Stimulated activated CD4-positive, alpha-beta T cell treated with anti-CD3 and anti-CD28 coated beads, TNF-alpha, amount 100 ng/mL, for 4 hours (primary cell): ENCODE data around the gene RORB.

ENCODE experiments used
- DNase-seq, 3 experiments: peaks; one replicate each; pipeline ENCODE4 v3.0.0-alpha.2; 2020; ENCODE audit warnings: low read depth in 3 of 3

Gene RORB

GRCh38 chr9:74598874-74599273 is 101.7 kb downstream of the RORB start:
- no peak for DNase-seq

- DNase-seq: no peak
These were observed 112.7 kb downstream of the RORB start for GRCh38 chr9:74609671-74610405.

DNA sequence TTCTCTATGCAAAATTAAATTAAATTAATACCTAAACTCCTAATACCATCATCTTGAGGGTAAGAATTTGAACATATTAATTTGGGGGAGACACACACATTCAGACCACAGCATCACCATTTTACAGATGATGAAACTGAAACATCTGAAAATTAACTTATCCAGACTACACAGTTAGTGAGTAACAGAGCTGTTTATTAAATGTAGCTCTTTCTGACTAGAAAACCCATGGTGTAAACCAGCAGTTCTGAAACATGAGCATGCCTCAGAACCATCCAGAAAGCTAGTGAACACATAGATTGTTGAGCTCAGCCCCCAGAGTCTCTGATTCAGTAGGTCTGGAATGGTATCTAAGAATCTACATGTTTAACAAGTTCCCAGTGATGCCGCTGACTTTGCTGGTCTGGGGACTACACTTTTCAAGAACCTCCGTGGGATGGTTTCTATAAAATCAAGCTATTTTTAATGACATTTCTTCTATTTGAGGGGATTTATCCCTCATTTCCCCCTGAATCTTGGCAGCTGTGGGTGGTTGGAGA is 113.5 kb downstream of the RORB start:
- DNase-seq: no peak

DNA sequence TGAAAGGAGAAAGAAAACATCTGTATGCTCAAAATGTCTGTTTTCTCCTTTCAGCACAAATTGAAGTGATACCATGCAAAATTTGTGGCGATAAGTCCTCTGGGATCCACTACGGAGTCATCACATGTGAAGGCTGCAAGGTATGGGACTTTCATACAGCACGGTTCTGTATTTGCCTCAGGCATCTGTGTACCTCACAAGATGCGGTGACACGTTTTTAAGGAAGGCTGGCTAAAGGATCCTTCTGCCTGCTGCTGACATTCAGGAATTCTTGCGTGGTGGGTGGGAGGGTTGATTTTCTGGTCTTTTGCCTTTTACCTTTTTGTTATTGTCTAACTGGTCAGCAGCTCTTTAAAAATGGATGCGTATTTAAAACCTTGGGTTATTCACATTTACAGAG is 133.1 kb downstream of the RORB start:
- no peak for DNase-seq

DNA sequence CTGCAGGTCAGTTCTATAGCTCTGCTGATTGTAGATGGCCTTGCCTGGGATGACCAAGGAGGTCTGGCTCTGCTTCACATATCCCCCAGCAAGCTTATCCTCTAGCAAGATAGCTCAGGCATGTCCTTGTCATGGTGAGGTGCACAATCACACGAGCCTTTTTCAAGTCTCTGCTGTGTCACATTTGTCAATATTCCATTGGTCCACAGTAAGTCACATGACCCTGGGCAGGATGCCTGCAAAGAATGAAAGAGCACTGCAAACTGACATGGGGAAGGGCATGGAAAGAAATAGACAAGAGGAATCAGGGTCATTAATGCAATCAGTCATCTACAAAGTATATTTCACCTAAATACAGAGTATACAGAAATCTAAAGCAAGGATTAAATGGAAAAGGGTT is 142.0 kb downstream of the RORB start:
- no peak for DNase-seq

GRCh38 chr9:74642376-74642775 is 145.2 kb downstream of the RORB start:
- no peak for DNase-seq

DNA sequence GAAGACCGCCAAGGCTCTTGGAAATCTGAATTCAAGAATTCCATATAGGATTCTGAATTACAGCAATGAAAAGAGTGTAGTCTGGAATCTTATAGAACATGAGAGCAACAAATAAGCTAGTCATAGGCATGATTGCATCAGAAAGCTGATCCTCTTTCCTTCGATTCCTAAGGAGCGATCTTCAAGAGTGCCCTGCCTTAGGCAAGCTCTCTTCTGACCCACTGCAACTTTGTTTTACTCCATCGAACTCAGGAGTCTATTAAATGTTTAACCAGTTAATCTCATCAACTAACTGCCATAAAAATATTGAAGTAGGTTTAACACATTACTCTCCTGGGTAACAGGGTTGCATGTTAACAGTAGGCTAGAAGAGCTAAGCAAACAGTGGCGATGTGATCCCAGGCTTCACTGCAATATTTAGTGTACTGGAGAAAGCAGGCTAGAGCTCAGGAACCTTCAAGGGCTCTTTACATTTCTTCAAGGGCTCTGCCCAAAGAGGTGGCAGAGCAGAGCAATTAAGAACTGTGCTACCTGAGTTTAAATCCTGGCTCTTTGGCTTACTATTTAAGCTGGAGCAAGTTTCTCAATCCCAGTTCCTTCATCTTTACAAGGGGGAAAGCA is 146.3 kb downstream of the RORB start:
- DNase-seq: no peak

- DNase-seq: no peak
These were observed 146.9 kb downstream of the RORB start for GRCh38 chr9:74644023-74644422.

DNA sequence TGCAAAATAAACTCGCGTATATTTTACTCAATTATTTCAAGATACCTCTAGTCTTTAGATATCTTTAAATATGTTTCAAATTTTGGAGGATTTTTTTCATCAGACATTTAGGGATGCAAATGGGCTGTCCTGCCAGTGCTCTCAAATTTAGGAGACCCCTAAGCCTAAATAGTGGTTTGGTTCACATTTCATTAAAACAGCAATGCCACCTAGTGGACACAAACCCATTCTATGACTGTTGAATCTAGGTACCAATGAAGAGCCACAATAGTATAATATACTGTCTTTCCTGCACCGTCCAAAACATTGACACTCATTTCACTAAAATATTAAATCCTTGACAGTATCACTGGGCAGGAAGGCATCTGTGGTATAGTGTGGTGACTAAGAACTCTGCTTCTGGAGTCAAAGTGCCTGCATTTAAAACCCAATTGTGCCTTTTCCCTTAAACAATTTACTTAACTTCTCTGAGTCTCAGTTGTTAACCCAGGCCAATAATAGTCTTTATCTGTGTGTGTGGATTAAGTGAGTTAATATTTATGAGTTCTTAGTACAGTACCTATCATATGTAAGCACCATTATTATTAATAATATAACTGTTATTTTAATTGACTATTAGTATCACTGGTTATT is 148.0 kb downstream of the RORB start:
- DNase-seq: no peak

GRCh38 chr9:74653410-74654080 is 156.4 kb downstream of the RORB start:
- DNase-seq: no peak

GRCh38 chr9:74662674-74663073 is 165.5 kb downstream of the RORB start:
- no peak for DNase-seq

GRCh38 chr9:74663439-74663838 is 166.3 kb downstream of the RORB start:
- DNase-seq: no peak

- no peak for DNase-seq
These were observed 169.6 kb downstream of the RORB start for GRCh38 chr9:74666625-74667316.

GRCh38 chr9:74672237-74672636 is 175.1 kb downstream of the RORB start:
- no peak for DNase-seq

DNA sequence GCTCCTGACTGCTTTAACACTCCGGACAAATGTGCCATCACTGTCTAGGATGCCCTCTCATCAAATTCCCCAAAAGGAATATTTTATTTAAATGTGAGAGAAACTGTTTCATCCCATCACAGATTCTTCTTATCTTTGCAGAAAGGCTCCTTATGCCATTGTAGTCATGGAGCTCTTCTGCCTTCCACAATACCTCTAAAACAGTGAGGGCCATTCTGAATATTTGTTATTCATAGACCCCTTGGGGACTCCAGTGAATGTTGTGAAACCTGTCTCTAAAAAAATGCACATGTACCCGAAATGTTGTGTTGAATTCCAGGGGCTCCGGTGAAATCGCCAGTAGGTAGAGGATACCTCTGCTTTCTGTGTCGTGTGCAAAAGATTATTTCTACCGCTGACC is 176.9 kb downstream of the RORB start:
- DNase-seq: no peak

DNA sequence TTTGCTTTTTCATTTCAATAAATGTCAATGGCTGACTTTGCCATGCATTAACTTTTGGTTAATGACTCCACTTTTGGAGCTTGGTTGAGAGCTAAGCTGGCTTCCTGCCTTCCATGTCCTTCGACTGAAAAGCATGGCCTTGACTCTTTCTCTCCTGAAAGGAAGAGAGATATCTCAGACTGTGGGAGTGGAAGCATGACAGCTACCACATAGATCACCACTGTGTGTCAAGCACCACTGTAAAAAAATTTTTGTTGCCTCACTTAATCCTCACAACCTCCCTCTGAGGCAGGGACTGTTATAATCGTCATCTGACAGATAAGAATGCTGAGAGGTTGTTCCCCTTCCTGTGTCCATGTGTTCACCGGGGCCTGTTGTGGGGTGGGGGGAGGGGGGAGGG is 184.8 kb downstream of the RORB start:
- no peak for DNase-seq

DNA sequence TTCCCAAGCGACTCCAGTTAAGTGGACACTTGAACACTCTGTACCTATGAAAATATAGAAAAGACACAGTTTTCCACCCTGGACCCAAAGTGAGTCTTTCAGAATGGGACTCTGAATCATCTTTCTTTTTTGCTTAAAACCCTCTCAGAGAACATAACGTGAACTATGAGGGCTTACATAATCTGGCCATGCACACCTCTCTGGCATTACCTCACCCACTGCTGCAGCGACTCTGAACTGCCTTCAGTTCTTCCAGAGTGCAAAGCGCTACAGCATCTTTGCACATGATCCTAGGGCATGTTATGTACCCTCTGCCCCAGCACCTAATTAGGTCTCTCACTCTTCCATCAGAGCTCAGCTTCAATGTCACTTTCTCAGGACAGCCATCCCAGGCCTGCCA is 186.2 kb downstream of the RORB start:
- DNase-seq: no peak

- DNase-seq: no peak
These were observed 193.9 kb downstream of the RORB start for GRCh38 chr9:74691058-74691457.

DNA sequence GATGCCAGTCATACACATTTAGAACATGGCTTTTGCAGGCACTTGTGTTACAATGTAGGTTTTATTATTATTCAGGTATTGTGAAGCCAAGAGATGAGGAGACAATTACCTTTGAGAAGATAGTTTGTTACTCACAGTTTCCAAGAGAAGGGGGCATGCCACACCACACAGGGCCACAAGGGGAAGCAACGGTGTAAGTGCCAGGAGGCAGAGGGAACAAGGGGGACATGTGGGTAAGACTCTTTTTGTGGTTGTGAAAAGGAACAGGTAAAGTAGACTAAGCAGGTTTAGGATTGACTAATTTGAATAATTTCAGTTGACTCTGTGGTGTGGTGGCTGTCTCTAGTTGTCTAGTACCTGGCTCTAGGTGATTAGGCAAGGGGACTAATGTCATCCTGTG is 199.4 kb downstream of the RORB start:
- no peak for DNase-seq

DNA sequence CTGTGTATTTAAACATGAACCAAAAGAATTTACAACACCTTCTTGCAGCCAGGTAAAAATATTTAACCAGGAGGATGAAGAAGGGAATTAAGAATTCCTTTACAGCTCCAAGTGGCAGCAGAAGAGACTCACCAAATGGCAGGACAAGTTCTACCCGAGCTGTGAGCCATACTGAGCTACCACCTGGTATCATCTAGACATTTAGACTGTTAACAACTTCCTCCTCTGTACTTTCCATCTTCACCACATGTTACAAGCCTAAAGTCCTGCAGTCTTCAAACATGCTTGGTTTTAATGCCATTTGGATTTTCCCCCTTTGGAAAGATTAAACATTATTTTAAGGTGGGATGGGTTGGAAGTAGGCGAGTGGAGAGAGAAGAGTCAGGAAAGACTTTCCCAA is 200.4 kb downstream of the RORB start:
- no peak for DNase-seq

GRCh38 chr9:74711341-74711740 is 214.2 kb downstream of the RORB start:
- no peak for DNase-seq

DNA sequence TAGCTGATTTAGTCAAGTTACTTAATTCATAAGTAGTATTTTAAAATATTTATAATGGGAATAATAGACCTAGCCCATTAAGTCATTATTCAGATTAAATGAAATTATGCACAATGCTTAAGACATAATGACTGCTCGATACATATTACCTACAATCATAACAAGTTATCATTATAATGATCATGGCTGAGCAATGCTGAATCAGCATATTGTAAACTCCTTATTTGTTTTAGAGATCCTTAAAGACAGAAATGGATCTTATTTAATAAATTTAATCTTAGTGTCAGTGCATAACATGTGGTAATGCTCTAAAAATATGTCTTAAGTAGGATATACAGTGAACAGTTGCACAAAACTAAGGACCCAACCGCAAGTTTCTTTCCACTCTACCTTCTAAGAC is 221.6 kb downstream of the RORB start:
- DNase-seq: no peak
